Liver (tissue), 9 donors: ENCODE data around the gene FARS2. TPM values are rescaled to one million over a fixed set of nuclear protein-coding genes. Genes with fewer than 3 reads are reported as not detected.

ENCODE experiments used
- DNase-seq: peaks from one replicate; pipeline ENCODE4 v3.0.0-alpha.2; 2017; ENCODE audit warnings: low spot score
- H3K27ac ChIP-seq, 2 donors: one replicate each; pipeline ENCODE4 v1.7.0; 2013; ENCODE audit warnings: inconsistent platforms in 2 of 2, low read length in 2 of 2, control low read depth in 1 of 2, low read depth in 1 of 2, mild to moderate bottlenecking in 1 of 2
- H3K27me3 ChIP-seq, 4 donors: one replicate each; pipeline versions ENCODE4 v1.6.1 to v1.7.0; 2013; ENCODE audit warnings: low read length in 3 of 4, inconsistent platforms in 1 of 4, mild to moderate bottlenecking in 1 of 4, moderate library complexity in 1 of 4; ENCODE audit not compliant: control insufficient read depth in 4 of 4, insufficient read depth in 4 of 4
- H3K36me3 ChIP-seq, 4 donors: one replicate each; pipeline versions ENCODE4 v1.6.1 to v1.7.0; 2013; ENCODE audit warnings: low read length in 3 of 4, mild to moderate bottlenecking in 3 of 4, low read depth in 1 of 4, moderate library complexity in 1 of 4; ENCODE audit not compliant: control insufficient read depth in 4 of 4, insufficient read depth in 3 of 4
- H3K4me1 ChIP-seq, 4 donors: one replicate each; pipeline versions ENCODE4 v1.6.1 to v1.7.0; 2013; ENCODE audit warnings: low read length in 3 of 4, mild to moderate bottlenecking in 3 of 4, moderate library complexity in 1 of 4; ENCODE audit not compliant: control insufficient read depth in 4 of 4, insufficient read depth in 4 of 4
- H3K4me3 ChIP-seq, 3 donors: one replicate each; pipeline versions ENCODE4 v1.6.1 to v1.7.0; 2013; ENCODE audit warnings: low read length in 3 of 3, control low read depth in 1 of 3, low read depth in 1 of 3, mild to moderate bottlenecking in 1 of 3
- H3K9ac ChIP-seq, 2 donors: one replicate each; pipeline ENCODE4 v1.7.0; 2013; ENCODE audit warnings: low read length in 2 of 2, mild to moderate bottlenecking in 2 of 2, moderate library complexity in 2 of 2, control low read depth in 1 of 2, low read depth in 1 of 2
- H3K9me3 ChIP-seq, 4 donors: one replicate each; pipeline versions ENCODE4 v1.6.1 to v1.7.0; 2013; ENCODE audit warnings: low read length in 3 of 4; ENCODE audit not compliant: control insufficient read depth in 4 of 4
- EGR1 ChIP-seq, 2 donors: IDR thresholded peaks; 2 replicates each; pipeline ENCODE4 v1.6.1; 2016 to 2018; ENCODE audit warnings: antibody characterized with exemption in 2 of 2, low read depth in 2 of 2
- FOXA1 ChIP-seq: IDR thresholded peaks from 2 replicates; pipeline ENCODE4 v1.6.1; 2016; ENCODE audit warnings: antibody characterized with exemption
- FOXA2 ChIP-seq: IDR thresholded peaks from 2 replicates; pipeline ENCODE4 v1.6.1; 2016; ENCODE audit warnings: antibody characterized with exemption
- GABPA ChIP-seq, 2 donors: IDR thresholded peaks in 1 of 2; conservative IDR thresholded peaks in 1 of 2; 2 replicates each; pipeline ENCODE4 v1.6.1; 2016; ENCODE audit warnings: antibody characterized with exemption in 2 of 2, mild to moderate bottlenecking in 1 of 2, moderate library complexity in 1 of 2
- HNF4A ChIP-seq, 2 donors: conservative IDR thresholded peaks; 2 replicates each; pipeline ENCODE4 v1.6.1; 2016; ENCODE audit warnings: antibody characterized with exemption in 2 of 2, mild to moderate bottlenecking in 2 of 2
- HNF4G ChIP-seq: IDR thresholded peaks from 2 replicates; pipeline ENCODE4 v1.6.1; 2016; ENCODE audit warnings: antibody characterized with exemption
- JUND ChIP-seq, 2 donors: IDR thresholded peaks; 2 replicates each; pipeline ENCODE4 v1.6.1; 2016; ENCODE audit warnings: antibody characterized with exemption in 2 of 2
- NR2F2 ChIP-seq: IDR thresholded peaks from 2 replicates; pipeline ENCODE4 v1.6.1; 2016; ENCODE audit warnings: antibody characterized with exemption
- RAD21 ChIP-seq, 2 donors: IDR thresholded peaks; 2 replicates each; pipeline ENCODE4 v1.6.1; 2016; ENCODE audit warnings: antibody characterized with exemption in 2 of 2, mild to moderate bottlenecking in 2 of 2
- RXRA ChIP-seq, 2 donors: IDR thresholded peaks; 2 replicates each; pipeline ENCODE4 v1.6.1; 2017 to 2018; ENCODE audit warnings: antibody characterized with exemption in 2 of 2, mild to moderate bottlenecking in 1 of 2
- SP1 ChIP-seq: IDR thresholded peaks from 2 replicates; pipeline ENCODE4 v1.6.1; 2018; ENCODE audit warnings: antibody characterized with exemption, mild to moderate bottlenecking
- TAF1 ChIP-seq: conservative IDR thresholded peaks from 2 replicates; pipeline ENCODE4 v1.6.1; 2016; ENCODE audit warnings: antibody characterized with exemption, mild to moderate bottlenecking
- YY1 ChIP-seq: IDR thresholded peaks from 2 replicates; pipeline ENCODE4 v1.6.1; 2016; ENCODE audit warnings: antibody characterized with exemption, mild to moderate bottlenecking
- WGBS: extraction: QIAGEN DNeasy Blood & Tissue Kit; methylation state at CpG from one replicate; pipeline ENCODE4 v1.1.7; 2013; 5-methylcytosine and 5-hydroxymethylcytosine counted together
- polyA plus RNA-seq, 2 donors: library from polyadenylated mRNA; stranded (reverse) in 1 of 2; unstranded in 1 of 2; fragments of 200-250 nt in 1 of 2; fragments of >200 nt in 1 of 2; fragmentation: Nextera tagmentation in 1 of 2; extraction: Ambion mirVana in 1 of 2; gene quantifications; one replicate each; pipeline versions ENCODE4 v1.2.1 to v1.2.3, GENCODE V29; 2013 to 2015
- total RNA-seq, 2 donors: library from RNA; depleted of rRNA; stranded (reverse); fragments of >200 nt; gene quantifications; one replicate each; pipeline ENCODE4 v1.2.3, GENCODE V29; 2014
- TF ChIP-seq, protein P1 (sequence below): IDR thresholded peaks from 2 replicates; pipeline ENCODE4 v1.6.1; 2016; ENCODE audit warnings: antibody characterized with exemption
- TF ChIP-seq, protein P2 (sequence below): IDR thresholded peaks from 2 replicates; pipeline ENCODE4 v1.6.1; 2016; ENCODE audit warnings: antibody characterized with exemption
- TF ChIP-seq, protein P3 (sequence below): IDR thresholded peaks from 2 replicates; pipeline ENCODE4 v1.6.1; 2016; ENCODE audit warnings: antibody characterized with exemption
- TF ChIP-seq, protein P4 (sequence below): IDR thresholded peaks from 2 replicates; pipeline ENCODE4 v1.6.1; 2016; ENCODE audit warnings: antibody characterized with exemption, mild to moderate bottlenecking
- TF ChIP-seq, protein P5 (sequence below): fragments of 150-350 bp; IDR thresholded peaks from 2 replicates; pipeline ENCODE4 v1.5.1; 2017; ENCODE audit warnings: improper control_type of control experiment, low read depth, low read length; ENCODE audit not compliant: missing input control
- donor health status: healthy.
- donor health status: healthy.
- donor health status: healthy.
- donor health status: healthy.
- donor health status: healthy.

FARS2 gene
- total and polyA plus RNA-seq, 4 donors: 7.8 to 25.9 (median 11.2) TPM

DNA sequence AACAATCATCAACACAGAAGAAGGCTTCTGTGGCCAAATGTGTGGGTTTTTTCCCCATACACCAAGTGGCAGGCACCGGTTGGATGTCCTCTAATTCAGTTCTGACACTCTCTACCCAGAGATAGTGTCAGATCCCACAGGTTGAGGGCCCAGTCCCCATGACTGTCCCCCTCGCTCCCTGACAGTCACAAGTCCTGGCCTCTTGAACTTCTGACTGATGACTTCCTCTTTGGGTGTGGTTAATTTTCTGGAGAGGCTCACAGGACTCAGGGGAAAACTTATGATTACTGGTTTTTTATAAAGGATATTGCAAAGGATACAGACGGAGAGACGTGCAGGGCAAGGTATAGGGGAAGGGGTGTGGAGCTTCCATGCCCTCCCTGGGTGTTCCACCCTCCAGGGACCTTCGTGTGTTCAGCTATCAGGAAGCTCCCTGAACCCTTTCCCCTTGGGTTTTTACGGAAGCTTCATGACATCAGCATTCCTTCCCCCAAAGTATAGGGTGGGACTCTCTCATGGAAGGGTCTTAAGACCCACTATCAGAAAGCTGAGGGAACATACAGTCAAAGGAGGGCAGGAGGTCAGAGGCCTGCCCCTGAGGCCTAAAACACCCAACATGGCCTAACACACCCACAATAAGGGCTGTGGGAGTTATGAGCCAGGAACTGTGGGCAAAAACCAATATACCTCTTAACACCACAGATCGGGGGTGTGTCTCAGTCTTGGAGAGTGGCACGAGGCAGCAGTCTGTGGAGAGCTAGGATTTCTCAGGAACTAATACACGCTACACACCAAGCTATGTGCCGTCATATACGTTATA, 33.3 kb downstream of the FARS2 start:
- Histone ChIP-seq H3K9ac (no peak overlapping the region), H3K27ac (no peak overlapping the region), H3K4me1 (no peaks in the 10 kb centered on the region), H3K9me3 (no peaks in the 10 kb centered on the region), H3K27me3 (no peaks in the 10 kb centered on the region), H3K36me3 (no peaks in the 10 kb centered on the region), H3K4me3 (no peak overlapping the region)
- TF ChIP-seq RXRA (IDR thresholded peaks at IDR 0.05) (no peak), HNF4A (conservative IDR thresholded peaks at IDR 0.05) (no peak)
- TF ChIP-seq, protein P1, sequence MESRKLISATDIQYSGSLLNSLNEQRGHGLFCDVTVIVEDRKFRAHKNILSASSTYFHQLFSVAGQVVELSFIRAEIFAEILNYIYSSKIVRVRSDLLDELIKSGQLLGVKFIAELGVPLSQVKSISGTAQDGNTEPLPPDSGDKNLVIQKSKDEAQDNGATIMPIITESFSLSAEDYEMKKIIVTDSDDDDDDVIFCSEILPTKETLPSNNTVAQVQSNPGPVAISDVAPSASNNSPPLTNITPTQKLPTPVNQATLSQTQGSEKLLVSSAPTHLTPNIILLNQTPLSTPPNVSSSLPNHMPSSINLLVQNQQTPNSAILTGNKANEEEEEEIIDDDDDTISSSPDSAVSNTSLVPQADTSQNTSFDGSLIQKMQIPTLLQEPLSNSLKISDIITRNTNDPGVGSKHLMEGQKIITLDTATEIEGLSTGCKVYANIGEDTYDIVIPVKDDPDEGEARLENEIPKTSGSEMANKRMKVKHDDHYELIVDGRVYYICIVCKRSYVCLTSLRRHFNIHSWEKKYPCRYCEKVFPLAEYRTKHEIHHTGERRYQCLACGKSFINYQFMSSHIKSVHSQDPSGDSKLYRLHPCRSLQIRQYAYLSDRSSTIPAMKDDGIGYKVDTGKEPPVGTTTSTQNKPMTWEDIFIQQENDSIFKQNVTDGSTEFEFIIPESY: no peak
- TF ChIP-seq, protein P2, sequence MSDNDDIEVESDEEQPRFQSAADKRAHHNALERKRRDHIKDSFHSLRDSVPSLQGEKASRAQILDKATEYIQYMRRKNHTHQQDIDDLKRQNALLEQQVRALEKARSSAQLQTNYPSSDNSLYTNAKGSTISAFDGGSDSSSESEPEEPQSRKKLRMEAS: no peak
- DNase-seq: no peak
- WGBS: 87% methylated on average over 11 of the region's 11 CpGs

DNA sequence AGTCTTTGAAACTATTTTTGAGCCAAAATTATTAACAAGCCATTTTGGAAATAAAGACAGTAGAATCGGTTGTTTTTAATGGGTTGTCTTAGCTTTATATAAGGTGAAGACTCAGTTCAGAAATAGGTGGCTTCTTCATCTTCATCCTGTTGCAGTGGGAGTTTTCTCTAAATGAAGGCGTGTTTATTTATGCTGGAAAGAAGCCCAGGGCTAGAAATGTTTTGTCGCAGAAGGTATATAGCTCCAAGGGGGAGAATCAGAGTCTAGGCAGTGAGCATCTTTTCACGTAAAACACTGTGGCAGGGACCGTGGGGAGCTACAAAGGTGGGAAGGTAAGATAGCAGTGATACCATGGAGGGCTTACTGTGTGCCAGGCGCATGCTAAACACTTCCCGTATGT, 34.3 kb downstream of the FARS2 start:
- no peak for DNase-seq
- WGBS: 94% methylated on average over 7 of the region's 7 CpGs
- H3K27ac ChIP-seq: no peak overlapping the region
- no peaks in the 10 kb centered on the region for H3K4me1 ChIP-seq
- no peak overlapping the region for H3K4me3 ChIP-seq
- TF ChIP-seq RXRA (IDR thresholded peaks at IDR 0.05) (no peak), HNF4G (no peak), SP1 (no peak), JUND (IDR thresholded peaks at IDR 0.05) (no peak), EGR1 (IDR thresholded peaks at IDR 0.05; ENCODE audit: low read depth in 2 of 2) (no peak), HNF4A (conservative IDR thresholded peaks at IDR 0.05) (no peak), GABPA (IDR thresholded peaks at IDR 0.05 in 1 of 2, conservative IDR thresholded peaks at IDR 0.05 in 1 of 2) (no peak), FOXA2 (no peak), RAD21 (IDR thresholded peaks at IDR 0.05) (no peak), NR2F2 (no peak), FOXA1 (no peak), TAF1 (no peak), YY1 (no peak)
- TF ChIP-seq, protein P1: no peak
- TF ChIP-seq, protein P2: no peak
- TF ChIP-seq, protein P3, sequence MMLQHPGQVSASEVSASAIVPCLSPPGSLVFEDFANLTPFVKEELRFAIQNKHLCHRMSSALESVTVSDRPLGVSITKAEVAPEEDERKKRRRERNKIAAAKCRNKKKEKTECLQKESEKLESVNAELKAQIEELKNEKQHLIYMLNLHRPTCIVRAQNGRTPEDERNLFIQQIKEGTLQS: no peak
- TF ChIP-seq, protein P4, sequence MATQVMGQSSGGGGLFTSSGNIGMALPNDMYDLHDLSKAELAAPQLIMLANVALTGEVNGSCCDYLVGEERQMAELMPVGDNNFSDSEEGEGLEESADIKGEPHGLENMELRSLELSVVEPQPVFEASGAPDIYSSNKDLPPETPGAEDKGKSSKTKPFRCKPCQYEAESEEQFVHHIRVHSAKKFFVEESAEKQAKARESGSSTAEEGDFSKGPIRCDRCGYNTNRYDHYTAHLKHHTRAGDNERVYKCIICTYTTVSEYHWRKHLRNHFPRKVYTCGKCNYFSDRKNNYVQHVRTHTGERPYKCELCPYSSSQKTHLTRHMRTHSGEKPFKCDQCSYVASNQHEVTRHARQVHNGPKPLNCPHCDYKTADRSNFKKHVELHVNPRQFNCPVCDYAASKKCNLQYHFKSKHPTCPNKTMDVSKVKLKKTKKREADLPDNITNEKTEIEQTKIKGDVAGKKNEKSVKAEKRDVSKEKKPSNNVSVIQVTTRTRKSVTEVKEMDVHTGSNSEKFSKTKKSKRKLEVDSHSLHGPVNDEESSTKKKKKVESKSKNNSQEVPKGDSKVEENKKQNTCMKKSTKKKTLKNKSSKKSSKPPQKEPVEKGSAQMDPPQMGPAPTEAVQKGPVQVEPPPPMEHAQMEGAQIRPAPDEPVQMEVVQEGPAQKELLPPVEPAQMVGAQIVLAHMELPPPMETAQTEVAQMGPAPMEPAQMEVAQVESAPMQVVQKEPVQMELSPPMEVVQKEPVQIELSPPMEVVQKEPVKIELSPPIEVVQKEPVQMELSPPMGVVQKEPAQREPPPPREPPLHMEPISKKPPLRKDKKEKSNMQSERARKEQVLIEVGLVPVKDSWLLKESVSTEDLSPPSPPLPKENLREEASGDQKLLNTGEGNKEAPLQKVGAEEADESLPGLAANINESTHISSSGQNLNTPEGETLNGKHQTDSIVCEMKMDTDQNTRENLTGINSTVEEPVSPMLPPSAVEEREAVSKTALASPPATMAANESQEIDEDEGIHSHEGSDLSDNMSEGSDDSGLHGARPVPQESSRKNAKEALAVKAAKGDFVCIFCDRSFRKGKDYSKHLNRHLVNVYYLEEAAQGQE: no peak
- TF ChIP-seq, protein P5, sequence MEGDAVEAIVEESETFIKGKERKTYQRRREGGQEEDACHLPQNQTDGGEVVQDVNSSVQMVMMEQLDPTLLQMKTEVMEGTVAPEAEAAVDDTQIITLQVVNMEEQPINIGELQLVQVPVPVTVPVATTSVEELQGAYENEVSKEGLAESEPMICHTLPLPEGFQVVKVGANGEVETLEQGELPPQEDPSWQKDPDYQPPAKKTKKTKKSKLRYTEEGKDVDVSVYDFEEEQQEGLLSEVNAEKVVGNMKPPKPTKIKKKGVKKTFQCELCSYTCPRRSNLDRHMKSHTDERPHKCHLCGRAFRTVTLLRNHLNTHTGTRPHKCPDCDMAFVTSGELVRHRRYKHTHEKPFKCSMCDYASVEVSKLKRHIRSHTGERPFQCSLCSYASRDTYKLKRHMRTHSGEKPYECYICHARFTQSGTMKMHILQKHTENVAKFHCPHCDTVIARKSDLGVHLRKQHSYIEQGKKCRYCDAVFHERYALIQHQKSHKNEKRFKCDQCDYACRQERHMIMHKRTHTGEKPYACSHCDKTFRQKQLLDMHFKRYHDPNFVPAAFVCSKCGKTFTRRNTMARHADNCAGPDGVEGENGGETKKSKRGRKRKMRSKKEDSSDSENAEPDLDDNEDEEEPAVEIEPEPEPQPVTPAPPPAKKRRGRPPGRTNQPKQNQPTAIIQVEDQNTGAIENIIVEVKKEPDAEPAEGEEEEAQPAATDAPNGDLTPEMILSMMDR: no peak
- no peak overlapping the region for H3K9ac ChIP-seq
- H3K36me3 ChIP-seq: no peaks in the 10 kb centered on the region
- no peaks in the 10 kb centered on the region for H3K9me3 ChIP-seq
- no peaks in the 10 kb centered on the region for H3K27me3 ChIP-seq
